ENCODE data around the gene OGFR. TPM values are rescaled to one million over a fixed set of nuclear protein-coding genes. Genes with fewer than 3 reads are reported as not detected.

OGFR gene
- total and polyA plus RNA-seq, 2 experiments from 2014 or later: 9.6 to 50.6 TPM

GRCh38 chr20:62778058-62778457 is 26.6 kb upstream of the OGFR start:
- no peak for ATAC-seq
- Histone ChIP-seq H3K79me2 (replicated peaks; ENCODE audit: insufficient read depth) (no peaks in the 10 kb centered on the region), H3K36me3 (ENCODE audit: insufficient read depth) (no peaks in the 10 kb centered on the region), H2AFZ (no peak overlapping the region), H3K4me3 (no peak overlapping the region), H3F3A (replicated peaks; ENCODE audit: low read depth) (0 out of 2 replicates have a peak, but pooled peaks cover under 1% of the 10 kb centered on the region), H3K9me2 (ENCODE audit: insufficient read depth) (no peaks in the 10 kb centered on the region), H3K27ac (ENCODE audit: low read depth) (no peak overlapping the region), H3K4me2 (no peak overlapping the region), H3K4me1 (ENCODE audit: insufficient read depth) (no peaks in the 10 kb centered on the region; the same call in 1 of the 2 replicates), H3K27me3 (ENCODE audit: insufficient read depth) (no peaks in the 10 kb centered on the region), H4K20me1 (replicated peaks; ENCODE audit: insufficient read depth) (no peaks in the 10 kb centered on the region)
- no peak overlapping the region for H3K4me3 Mint-ChIP-seq
- H3K9me3 Mint-ChIP-seq: no peaks in the 10 kb centered on the region
- no peaks in the 10 kb centered on the region for H3K36me3 Mint-ChIP-seq (ENCODE audit: low read depth)
- DNase-seq (ENCODE audit: low spot score): no peak
- no peak overlapping the region for H3K27ac Mint-ChIP-seq
- TF ChIP-seq CTCF (conservative IDR thresholded peaks at IDR 0.05; ENCODE audit: low read depth in 2 of 2) (no peak), ZNF114 (CRISPR knock-in tag; IDR thresholded peaks at IDR 0.05) (no peak)
- peaks cover 7% of the 10 kb centered on the region for H3K27me3 Mint-ChIP-seq (ENCODE audit: insufficient read depth, low read depth, poor library complexity)
- peaks cover 18% of the 10 kb centered on the region for H3K4me1 Mint-ChIP-seq

- Histone ChIP-seq H3K27me3 (ENCODE audit: insufficient read depth) (no peaks in the 10 kb centered on the region), H3K36me3 (ENCODE audit: insufficient read depth) (no peaks in the 10 kb centered on the region), H3K4me1 (ENCODE audit: insufficient read depth) (no peaks in the 10 kb centered on the region; the same call in 1 of the 2 replicates), H4K20me1 (replicated peaks; ENCODE audit: insufficient read depth) (no peaks in the 10 kb centered on the region), H3K4me2 (no peak overlapping the region), H3K27ac (ENCODE audit: low read depth) (no peak overlapping the region), H3K4me3 (no peak overlapping the region), H3K79me2 (replicated peaks; ENCODE audit: insufficient read depth) (no peaks in the 10 kb centered on the region), H3F3A (replicated peaks; ENCODE audit: low read depth) (0 out of 2 replicates have a peak, but pooled peaks cover 2% of the 10 kb centered on the region), H3K9me2 (ENCODE audit: insufficient read depth) (no peaks in the 10 kb centered on the region), H2AFZ (no peak overlapping the region; the same call in 1 of the 2 replicates)
- DNase-seq (ENCODE audit: low spot score) (peak; percentile 73), ATAC-seq (peak; percentile 63)
- H3K36me3 Mint-ChIP-seq (ENCODE audit: low read depth): no peaks in the 10 kb centered on the region
- H3K27me3 Mint-ChIP-seq (ENCODE audit: insufficient read depth, low read depth, poor library complexity): peaks cover 7% of the 10 kb centered on the region
- peaks cover 12% of the 10 kb centered on the region for H3K4me1 Mint-ChIP-seq
- no peaks in the 10 kb centered on the region for H3K9me3 Mint-ChIP-seq
- no peak overlapping the region for H3K4me3 Mint-ChIP-seq
- TF ChIP-seq ETS1 (IDR thresholded peaks at IDR 0.05): no peak
- TF ChIP-seq CTCF (conservative IDR thresholded peaks at IDR 0.05; ENCODE audit: low read depth in 2 of 2): peak; percentile 18 to 50; a peak in 2 of 4 replicates
- H3K27ac Mint-ChIP-seq: no peak overlapping the region
Measured at GRCh38 chr20:62778601-62779416, 25.8 kb upstream of the OGFR start.

All from GM23338 (cell line).